ENCODE data around the gene LZTS2.

Gene LZTS2

GRCh38 chr10:101040851-101041250 lies 41.2 kb downstream of the LZTS2 start:
- Histone ChIP-seq H3K4me2 (ENCODE audit: low read length) (no peak overlapping the region), H3K36me3 (ENCODE audit: control insufficient read depth, low read length) (no peaks in the 10 kb centered on the region), H3K27me3 (ENCODE audit: control insufficient read depth, low read length) (peaks cover 15% of the 10 kb centered on the region; the same call in 1 of the 2 replicates), H3K79me2 (ENCODE audit: control insufficient read depth, low read length) (no peaks in the 10 kb centered on the region), H3K9me3 (ENCODE audit: control insufficient read depth, insufficient read depth, low read length) (no peaks in the 10 kb centered on the region), H4K20me1 (ENCODE audit: control insufficient read depth, insufficient read depth, low read depth, low read length) (no peaks in the 10 kb centered on the region), H3K4me3 (ENCODE audit: low read length) (no peak overlapping the region), H3K4me1 (ENCODE audit: control insufficient read depth, low read length) (peaks cover 15% of the 10 kb centered on the region), H3K27ac (ENCODE audit: low read depth, low read length) (no peak overlapping the region), H3K9me2 (replicated peaks; ENCODE audit: control insufficient read depth, low read length) (no peaks in the 10 kb centered on the region), H3F3A (ENCODE audit: control insufficient read depth, insufficient read depth) (peaks cover 4% of the 10 kb centered on the region)
- TF ChIP-seq CTCF (IDR thresholded peaks at IDR 0.05; ENCODE audit: low read depth, low read length, poor library complexity, severe bottlenecking) (no peak), EZH2phosphoT487 (IDR thresholded peaks at IDR 0.05; ENCODE audit: borderline replicate concordance, low read length) (no peak)

GRCh38 chr10:101041252-101041761 lies 41.7 kb downstream of the LZTS2 start:
- Histone ChIP-seq H3K9me2 (replicated peaks; ENCODE audit: control insufficient read depth, low read length) (no peaks in the 10 kb centered on the region), H3F3A (ENCODE audit: control insufficient read depth, insufficient read depth) (peaks cover 4% of the 10 kb centered on the region), H3K4me2 (ENCODE audit: low read length) (no peak overlapping the region), H3K27me3 (ENCODE audit: control insufficient read depth, low read length) (peaks cover 15% of the 10 kb centered on the region; the same call in 1 of the 2 replicates), H3K9me3 (ENCODE audit: control insufficient read depth, insufficient read depth, low read length) (no peaks in the 10 kb centered on the region), H4K20me1 (ENCODE audit: control insufficient read depth, insufficient read depth, low read depth, low read length) (no peaks in the 10 kb centered on the region), H3K27ac (ENCODE audit: low read depth, low read length) (no peak overlapping the region), H3K4me1 (ENCODE audit: control insufficient read depth, low read length) (peaks cover 15% of the 10 kb centered on the region), H3K36me3 (ENCODE audit: control insufficient read depth, low read length) (no peaks in the 10 kb centered on the region), H3K4me3 (ENCODE audit: low read length) (no peak overlapping the region), H3K79me2 (ENCODE audit: control insufficient read depth, low read length) (no peaks in the 10 kb centered on the region)
- TF ChIP-seq CTCF (IDR thresholded peaks at IDR 0.05; ENCODE audit: low read depth, low read length, poor library complexity, severe bottlenecking), result peak; percentile 84
- TF ChIP-seq EZH2phosphoT487 (IDR thresholded peaks at IDR 0.05; ENCODE audit: borderline replicate concordance, low read length), result no peak

- Histone ChIP-seq H3K4me1 (ENCODE audit: control insufficient read depth, low read length) (peaks cover 15% of the 10 kb centered on the region), H3K4me2 (ENCODE audit: low read length) (peak overlapping the region; percentile 87), H3K79me2 (ENCODE audit: control insufficient read depth, low read length) (no peaks in the 10 kb centered on the region), H3K9me3 (ENCODE audit: control insufficient read depth, insufficient read depth, low read length) (no peaks in the 10 kb centered on the region), H3K36me3 (ENCODE audit: control insufficient read depth, low read length) (no peaks in the 10 kb centered on the region), H4K20me1 (ENCODE audit: control insufficient read depth, insufficient read depth, low read depth, low read length) (no peaks in the 10 kb centered on the region), H3K27me3 (ENCODE audit: control insufficient read depth, low read length) (peaks cover 12% of the 10 kb centered on the region; the same call in 1 of the 2 replicates), H3K27ac (ENCODE audit: low read depth, low read length) (no peak overlapping the region), H3K9me2 (replicated peaks; ENCODE audit: control insufficient read depth, low read length) (no peaks in the 10 kb centered on the region), H3F3A (ENCODE audit: control insufficient read depth, insufficient read depth) (peaks cover 4% of the 10 kb centered on the region), H3K4me3 (ENCODE audit: low read length) (peak overlapping the region; percentile 79)
- TF ChIP-seq CTCF (IDR thresholded peaks at IDR 0.05; ENCODE audit: low read depth, low read length, poor library complexity, severe bottlenecking) (no peak), EZH2phosphoT487 (IDR thresholded peaks at IDR 0.05; ENCODE audit: borderline replicate concordance, low read length) (no peak)
Observed at GRCh38 chr10:101042118-101042517, 42.5 kb downstream of the LZTS2 start.

Data from DOHH2 (cell line).